Tibial nerve (tissue), 4 donors: Measurements from ENCODE around the gene ROCK2.

Source experiments
- CTCF ChIP-seq, 5 experiments: fragments of 200-600 bp in 3 of 5; fragments of 450-650 bp in 2 of 5; sonication (generic) in 3 of 5; IDR thresholded peaks; one replicate each; pipeline ENCODE4 v1.5.1; 2016 to 2019; ENCODE audit warnings: antibody characterized with exemption in 5 of 5, mild to moderate bottlenecking in 3 of 5, moderate library complexity in 2 of 5
- EP300 ChIP-seq, 2 donors: sonication (generic); formaldehyde crosslinking; IDR thresholded peaks; one replicate each; pipeline ENCODE4 v1.6.1; 2017; ENCODE audit warnings: antibody characterized with exemption in 2 of 2, mild to moderate bottlenecking in 1 of 2
- POLR2A ChIP-seq, 2 donors: fragments of 450-650 bp; IDR thresholded peaks; one replicate each; pipeline ENCODE4 v1.6.1; 2017; ENCODE audit warnings: antibody characterized with exemption in 2 of 2, mild to moderate bottlenecking in 2 of 2, moderate library complexity in 2 of 2

DNA sequence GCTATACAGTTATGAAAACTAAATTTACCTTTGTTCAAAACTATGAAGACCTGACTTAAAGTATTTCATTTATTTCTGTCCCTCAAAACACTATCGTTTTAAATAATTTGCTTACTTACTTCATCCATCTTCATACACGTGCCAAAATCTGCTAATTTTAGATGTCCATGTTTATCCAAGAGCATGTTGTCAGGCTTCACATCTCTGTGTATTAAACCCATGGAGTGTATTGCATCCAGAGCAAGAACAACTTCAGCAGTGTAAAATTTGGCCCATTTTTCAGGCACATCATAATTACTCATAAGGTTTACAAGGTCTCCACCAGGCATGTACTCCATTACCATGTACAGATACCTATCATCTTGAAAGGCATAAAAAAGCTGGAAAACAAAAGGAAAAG lies 108.9 kb downstream of the ROCK2 start:
- TF ChIP-seq CTCF (IDR thresholded peaks at IDR 0.05) (no peak), POLR2A (IDR thresholded peaks at IDR 0.05) (no peak), EP300 (IDR thresholded peaks at IDR 0.05) (no peak)
